Peyer's patch (tissue), 4 donors: ENCODE measurements around the gene MTMR1.

Source experiments
- POLR2A ChIP-seq, 2 donors: fragments of 450-650 bp; IDR thresholded peaks; one replicate each; pipeline ENCODE4 v1.5.1; 2017; ENCODE audit warnings: antibody characterized with exemption in 2 of 2, mild to moderate bottlenecking in 2 of 2, moderate library complexity in 2 of 2
- TF ChIP-seq, protein P1 (sequence below), 6 experiments: fragments of 450-650 bp in 4 of 6; fragments of 200-600 bp in 2 of 6; sonication (generic) in 1 of 6; IDR thresholded peaks; one replicate each; pipeline ENCODE4 v1.5.1; 2017 to 2019; ENCODE audit warnings: antibody characterized with exemption in 6 of 6, mild to moderate bottlenecking in 3 of 6, moderate library complexity in 1 of 6

- TF ChIP-seq, protein P1, sequence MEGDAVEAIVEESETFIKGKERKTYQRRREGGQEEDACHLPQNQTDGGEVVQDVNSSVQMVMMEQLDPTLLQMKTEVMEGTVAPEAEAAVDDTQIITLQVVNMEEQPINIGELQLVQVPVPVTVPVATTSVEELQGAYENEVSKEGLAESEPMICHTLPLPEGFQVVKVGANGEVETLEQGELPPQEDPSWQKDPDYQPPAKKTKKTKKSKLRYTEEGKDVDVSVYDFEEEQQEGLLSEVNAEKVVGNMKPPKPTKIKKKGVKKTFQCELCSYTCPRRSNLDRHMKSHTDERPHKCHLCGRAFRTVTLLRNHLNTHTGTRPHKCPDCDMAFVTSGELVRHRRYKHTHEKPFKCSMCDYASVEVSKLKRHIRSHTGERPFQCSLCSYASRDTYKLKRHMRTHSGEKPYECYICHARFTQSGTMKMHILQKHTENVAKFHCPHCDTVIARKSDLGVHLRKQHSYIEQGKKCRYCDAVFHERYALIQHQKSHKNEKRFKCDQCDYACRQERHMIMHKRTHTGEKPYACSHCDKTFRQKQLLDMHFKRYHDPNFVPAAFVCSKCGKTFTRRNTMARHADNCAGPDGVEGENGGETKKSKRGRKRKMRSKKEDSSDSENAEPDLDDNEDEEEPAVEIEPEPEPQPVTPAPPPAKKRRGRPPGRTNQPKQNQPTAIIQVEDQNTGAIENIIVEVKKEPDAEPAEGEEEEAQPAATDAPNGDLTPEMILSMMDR (IDR thresholded peaks at IDR 0.05) = no peak
- no peak for TF ChIP-seq POLR2A (IDR thresholded peaks at IDR 0.05)
Measured at GRCh38 chrX:150736475-150736874, 43.3 kb downstream of the MTMR1 start.
